HG02938 (cell line): Measurements from ENCODE around the gene SYCN.

Experiments
- ATAC-seq: cut with Tn5 transposase; IDR thresholded peaks from one replicate; pipeline ENCODE4 v1.9.1; 2021; ENCODE audit warnings: mild to moderate bottlenecking, moderate library complexity; ENCODE audit not compliant: unreplicated experiment

The SYCN gene

DNA sequence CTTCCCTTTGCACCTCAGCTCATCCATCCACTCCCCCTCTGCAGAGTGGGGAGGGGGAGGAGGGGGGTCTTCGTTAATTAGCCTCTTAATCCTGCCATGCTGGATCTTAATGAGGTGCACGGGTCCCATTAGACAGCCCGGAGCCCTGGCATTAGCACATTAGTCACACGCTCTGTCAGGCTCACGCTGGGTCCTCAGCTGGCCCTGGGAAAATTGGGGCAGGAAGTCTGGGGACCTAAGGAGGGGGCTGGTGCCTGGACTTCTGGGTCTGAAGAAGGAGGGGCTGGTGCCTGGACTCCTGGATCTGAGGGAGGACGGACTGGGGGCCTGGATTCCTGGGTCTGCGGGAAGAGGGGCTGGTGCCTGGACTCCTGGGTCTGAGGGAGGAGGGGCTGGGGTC is 7.7 kb downstream of the SYCN start:
- no peak for ATAC-seq

DNA sequence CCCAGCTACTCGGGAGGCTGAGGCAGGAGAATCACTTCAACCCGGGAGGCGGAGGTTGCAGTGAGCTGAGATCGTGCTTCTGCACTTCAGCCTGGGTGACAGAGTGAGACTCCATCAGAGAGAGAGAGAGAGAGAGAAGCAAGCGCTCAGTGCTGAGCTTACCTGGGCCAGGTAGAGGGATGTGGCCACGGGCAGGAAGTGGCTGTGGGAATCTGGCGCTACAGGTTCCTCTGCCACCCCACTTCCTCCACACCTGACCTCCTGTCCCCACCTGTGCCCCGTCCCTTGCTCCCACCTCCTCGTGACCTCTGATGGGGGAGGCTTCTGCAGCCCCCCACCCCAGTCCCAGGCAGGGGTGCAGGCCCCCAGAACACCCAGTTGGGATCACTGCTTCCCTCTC is 8.3 kb downstream of the SYCN start:
- no peak for ATAC-seq

DNA sequence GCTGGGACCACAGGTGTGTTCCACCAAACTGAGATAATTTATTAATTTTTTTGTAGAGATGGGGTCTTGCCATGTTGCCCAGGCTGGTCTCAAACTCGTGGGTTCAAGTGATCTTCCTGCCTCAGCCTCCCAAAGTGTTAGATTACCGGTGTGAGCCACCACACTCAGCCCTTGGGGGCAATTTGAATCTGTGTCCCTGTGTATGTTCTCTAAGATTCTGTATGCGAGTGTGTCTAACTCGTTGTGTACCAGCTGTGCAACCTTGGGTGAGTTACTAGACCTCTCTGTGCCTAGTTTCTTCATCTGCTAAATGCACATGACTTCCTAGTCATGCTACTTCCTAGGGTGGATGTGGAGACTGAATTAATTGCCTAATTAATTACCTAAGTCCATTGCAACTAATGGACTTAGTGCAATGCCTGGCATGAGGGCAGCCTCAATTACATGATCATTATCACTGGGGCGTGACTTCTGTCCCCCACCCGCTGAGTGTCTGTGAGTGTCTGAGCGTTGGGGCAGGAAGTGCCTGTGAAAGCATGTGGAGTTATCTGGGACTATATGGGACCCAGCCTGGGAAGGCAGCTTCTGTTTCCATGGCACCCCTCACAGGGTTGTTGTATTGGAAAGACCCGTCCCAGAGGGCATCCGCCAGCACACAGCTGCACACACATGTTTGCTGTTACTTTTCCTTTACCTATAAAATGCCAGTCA is 9.1 kb downstream of the SYCN start:
- no peak for ATAC-seq

DNA sequence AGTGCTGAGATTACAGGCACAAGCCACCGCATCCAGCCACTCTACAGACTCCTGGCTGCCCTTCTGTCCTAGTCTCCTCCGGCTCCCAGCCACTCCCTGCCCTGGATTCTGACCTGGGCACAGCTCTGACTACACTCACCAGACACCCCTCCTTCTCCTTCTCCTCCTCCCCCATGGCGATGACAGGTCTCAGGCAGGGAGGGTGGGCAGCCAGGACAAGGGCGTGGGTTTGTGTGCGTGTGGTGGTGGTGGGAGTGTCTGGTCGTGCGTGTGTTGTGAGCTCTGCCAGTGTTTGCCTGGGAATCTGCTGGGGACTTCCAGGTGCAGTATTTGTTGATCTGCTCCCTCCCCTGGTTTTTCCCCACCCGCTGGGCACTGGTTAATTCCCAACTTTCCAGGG is 10.3 kb downstream of the SYCN start:
- no peak for ATAC-seq

DNA sequence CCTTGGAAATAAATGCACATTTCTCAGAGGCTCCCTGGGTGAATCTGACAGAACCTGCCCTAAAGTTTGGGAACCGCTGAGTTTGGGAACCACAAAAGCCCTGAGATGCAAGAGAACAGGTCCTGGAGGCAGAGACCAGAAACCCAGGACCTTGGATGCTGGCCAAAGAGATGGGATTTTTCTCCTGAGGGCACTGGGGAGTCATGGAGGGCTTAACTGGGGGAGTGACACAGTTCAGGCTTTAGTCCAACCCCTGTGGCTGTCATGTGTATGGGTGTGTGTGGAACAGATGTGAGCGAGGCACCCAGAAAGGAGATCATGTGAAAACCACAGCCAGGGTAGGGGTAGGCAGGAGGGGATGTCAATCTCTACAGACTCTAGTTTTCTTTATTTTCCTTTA is 11.2 kb downstream of the SYCN start:
- no peak for ATAC-seq

DNA sequence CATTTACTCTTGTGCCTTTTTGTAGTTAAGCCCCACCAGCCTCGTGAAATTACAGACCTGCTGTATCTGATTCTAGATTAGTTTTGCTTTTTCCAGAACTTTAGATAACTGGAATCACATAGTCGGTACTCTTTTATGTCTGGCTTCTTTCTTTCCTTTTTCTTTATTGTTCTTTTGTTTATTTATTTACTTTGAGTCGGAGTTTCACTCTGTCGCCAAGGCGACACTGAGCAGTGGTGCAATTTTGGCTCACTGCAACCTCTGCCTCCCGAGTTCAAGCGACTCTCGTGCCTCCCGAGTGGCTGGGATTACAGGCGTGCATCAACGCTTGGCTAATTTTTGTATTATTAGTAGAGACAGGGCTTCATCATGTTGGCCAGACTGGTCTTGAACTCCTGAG is 13.3 kb downstream of the SYCN start:
- no peak for ATAC-seq

DNA sequence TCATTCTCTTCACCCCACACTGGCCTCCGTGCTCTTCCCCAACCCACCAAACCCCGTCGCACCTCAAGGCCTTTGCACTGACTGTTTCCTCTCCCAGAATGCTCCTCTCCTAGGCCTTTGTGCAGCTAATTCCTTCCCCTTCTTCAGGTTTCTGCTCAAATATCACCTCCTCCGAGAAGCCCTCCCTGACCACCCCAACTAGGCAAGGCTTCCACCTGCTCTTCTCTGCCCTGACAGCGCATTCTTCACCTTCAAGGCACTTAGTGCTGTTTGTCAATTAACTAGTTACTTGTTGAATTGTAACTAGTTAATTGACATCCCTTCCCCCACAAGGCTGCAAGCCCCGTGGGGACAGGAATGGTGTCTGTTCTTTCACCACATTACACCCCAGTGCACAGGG is 15.1 kb downstream of the SYCN start:
- no peak for ATAC-seq

DNA sequence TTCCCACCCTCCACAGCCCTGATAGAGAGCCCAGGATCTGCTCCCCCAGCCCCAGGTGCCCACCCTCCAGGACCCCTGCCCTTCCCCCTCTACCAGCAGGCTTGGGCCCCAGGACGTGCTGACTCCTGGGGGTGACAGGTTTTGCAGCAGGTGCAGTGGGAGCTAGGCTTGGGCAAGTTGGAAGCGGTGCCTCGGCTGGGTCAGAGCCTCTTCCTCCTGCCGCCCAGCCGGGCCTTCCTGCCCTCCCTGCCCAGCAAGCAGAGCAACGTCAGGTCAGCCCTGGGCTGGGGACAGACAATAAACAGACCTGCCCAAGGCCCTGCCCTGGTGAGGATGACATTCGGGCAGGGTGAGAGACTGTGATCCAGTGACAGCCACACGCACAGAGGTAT is 16.5 kb downstream of the SYCN start:
- no peak for ATAC-seq

DNA sequence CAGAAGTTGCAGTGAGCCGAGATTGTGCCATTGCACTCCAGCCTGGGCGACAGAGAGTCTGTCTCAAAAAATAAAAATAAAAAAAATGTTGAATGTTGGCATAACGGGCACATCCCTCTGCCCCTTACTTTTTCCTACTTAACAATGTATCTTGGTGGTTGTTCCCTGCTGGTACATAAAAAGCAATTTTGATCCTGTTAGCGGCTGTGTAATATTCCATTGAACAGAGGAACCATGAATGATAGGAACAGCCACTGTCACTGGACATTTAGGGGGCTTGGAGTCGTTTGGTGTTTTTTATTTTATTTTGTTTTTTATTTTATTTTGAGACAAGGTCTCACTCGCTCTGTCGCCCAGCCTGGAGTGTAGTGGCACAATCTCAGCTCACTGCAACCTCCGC is 17.7 kb downstream of the SYCN start:
- ATAC-seq = no peak

DNA sequence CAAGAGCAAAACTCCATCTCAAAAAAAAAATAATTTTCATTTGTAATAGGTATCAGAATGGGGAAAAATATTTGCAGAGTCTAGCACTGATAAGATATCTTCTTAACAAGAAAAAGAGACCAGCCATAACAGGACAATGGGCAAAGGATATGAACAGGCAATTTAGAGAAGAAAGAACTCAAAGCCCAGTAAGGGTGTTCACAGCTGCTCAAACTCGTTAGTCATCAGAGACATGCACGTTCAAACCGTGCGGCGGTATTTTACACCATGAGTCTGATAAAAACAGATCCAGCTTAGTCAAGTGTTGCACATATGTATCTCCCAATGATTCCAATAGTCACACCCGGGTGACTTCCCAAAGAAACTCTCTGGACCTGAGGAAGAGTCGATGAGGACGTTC is 21.0 kb downstream of the SYCN start:
- ATAC-seq = no peak

DNA sequence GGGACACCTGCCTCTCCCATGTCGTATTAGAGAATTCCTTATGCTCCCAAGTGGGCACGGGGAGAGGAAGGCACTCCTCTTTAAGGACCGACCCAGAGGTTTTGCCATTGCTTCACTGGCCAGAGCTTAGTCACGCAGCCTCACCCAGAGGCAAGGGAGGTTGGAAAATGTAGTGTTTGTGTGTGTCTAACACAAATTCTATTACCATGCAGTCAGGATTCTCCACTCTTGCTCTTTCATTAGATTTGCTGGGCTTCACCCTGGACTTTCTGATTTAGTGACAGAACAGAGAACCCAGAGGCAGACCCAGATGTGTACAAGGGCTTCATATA is 21.9 kb downstream of the SYCN start:
- ATAC-seq = no peak

DNA sequence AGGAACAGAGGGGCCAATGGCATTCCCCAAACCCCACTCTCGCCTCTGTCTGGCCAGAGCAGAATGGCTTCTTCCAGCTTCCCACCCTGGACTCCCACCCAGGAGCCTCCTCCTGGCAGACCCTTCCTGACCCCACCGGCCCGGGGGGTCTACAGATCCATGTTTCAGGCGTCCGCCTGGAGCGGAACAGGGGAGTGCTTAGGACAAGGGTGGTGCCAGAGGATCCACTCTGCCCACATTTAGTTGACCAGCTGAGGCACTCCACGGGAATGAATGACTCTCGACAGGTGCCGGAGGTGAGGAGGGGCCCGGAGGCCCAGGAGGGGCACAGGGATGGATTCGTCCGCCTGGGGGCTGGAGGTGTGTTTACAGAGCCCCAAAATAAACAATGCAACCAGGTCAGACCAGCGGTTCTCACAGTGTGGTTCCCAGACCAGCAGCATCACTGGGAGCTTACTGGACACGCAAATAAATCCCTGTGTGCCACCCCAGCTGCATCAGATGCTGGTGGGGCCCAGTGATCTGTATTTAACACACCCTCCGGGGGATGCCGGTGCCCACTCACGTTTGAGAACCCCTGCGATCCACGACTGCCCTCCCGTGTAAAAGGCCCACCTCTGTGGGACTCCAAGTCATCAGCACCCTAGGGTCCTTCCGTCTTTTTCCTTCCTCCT is 22.4 kb downstream of the SYCN start:
- no peak for ATAC-seq

DNA sequence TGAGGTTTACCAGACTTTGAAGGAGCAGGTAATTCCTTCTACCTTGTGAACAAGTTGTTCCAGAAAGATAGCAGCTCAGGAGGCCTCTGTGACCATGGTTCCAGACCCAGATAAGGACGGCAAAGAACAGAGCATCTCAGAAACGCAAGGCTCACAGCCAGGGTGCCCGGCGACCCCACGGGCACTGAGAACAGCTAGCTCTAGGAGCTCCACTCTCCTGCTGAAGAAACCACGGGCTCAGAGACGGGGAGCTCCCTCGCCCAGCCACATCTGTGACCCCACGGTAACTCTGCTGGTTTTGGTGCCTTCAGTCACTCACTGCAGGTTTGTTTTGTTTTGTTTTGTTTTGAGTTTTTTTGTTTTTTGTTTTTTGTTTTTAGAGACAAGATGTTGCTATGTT is 23.3 kb downstream of the SYCN start:
- ATAC-seq = no peak

DNA sequence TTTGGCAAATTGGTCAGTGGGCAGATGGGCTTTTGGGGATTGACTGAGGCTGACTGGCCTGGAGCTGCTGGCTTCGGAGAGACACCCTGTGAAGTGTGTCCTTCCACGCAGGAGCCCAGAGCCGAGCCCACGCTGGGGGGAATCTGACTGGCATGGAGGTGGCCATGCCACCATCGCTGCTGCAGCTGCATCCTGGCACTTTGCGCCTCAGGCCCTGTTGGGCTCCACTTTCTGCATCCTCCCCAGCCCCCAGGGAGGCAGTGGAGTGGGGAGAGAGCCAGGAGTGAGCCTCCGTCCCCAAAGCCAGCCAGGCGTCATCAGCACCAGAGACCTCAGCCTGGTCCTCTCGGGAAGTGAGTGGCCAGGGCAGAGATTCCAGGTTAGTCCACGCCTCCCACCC is 24.3 kb downstream of the SYCN start:
- no peak for ATAC-seq

DNA sequence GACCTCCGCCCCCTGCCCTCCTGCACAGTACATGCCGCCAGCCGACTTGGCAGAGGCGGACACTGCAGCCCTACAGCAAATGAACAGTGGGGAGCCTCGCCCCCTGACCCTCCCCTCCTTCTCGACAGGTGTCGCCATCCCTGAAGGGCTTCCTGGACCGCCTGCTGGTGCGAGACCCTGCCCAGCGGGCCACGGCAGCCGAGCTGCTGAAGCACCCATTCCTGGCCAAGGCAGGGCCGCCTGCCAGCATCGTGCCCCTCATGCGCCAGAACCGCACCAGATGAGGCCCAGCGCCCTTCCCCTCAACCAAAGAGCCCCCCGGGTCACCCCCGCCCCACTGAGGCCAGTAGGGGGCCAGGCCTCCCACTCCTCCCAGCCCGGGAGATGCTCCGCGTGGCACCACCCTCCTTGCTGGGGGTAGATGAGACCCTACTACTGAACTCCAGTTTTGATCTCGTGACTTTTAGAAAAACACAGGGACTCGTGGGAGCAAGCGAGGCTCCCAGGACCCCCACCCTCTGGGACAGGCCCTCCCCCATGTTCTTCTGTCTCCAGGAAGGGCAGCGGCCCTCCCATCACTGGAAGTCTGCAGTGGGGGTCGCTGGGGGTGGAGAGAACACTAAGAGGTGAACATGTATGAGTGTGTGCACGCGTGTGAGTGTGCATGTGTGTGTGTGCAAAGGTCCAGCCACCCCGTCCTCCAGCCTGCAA is 25.6 kb downstream of the SYCN start:
- ATAC-seq = no peak

DNA sequence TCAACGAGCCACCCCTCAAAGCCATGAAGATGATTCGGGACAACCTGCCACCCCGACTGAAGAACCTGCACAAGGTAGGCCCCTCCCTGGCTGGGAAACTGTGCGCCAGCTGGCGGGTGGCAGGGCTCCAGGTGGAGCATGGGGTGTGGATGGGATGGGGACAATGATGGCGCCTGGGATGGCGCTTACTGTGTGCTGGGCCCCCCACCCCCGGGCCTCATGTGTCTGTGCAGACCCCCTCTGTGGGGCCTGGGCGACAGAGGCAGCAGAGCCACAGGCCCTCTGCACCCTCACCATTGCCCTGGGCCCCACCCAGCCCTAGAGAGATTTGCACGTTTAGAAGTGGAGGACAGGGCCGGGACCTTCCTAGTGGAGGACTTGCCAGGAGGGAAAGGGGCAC is 26.3 kb downstream of the SYCN start:
- no peak for ATAC-seq

DNA sequence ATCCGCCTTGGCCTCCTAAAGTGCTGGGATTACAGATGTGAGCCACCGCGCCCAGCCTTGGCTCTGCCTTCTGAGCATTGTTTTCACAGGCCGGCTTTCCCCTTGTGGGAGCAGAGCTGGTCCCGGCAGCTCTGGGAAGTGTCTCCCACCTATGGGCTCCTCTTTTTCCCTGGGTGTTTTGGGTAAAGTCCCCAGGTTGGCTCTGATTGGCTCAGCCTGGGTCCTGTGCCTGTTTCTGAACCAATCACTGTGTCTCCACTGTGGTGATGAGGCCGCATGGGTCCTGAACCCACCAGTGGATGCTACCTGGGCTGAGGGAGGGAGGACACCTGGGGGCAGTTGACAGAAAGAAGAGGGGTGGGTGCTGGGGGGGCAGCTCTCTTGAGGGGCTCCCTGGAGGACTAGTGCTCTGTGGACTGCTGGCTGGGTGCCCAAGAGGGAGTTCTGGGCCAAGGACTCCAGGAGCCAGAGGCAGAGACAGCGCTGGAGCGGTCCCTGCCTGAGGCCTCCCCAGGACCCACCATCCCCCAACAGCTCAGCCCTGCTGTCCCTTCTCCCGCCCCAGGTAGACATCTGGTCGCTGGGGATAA is 26.9 kb downstream of the SYCN start:
- no peak for ATAC-seq

DNA sequence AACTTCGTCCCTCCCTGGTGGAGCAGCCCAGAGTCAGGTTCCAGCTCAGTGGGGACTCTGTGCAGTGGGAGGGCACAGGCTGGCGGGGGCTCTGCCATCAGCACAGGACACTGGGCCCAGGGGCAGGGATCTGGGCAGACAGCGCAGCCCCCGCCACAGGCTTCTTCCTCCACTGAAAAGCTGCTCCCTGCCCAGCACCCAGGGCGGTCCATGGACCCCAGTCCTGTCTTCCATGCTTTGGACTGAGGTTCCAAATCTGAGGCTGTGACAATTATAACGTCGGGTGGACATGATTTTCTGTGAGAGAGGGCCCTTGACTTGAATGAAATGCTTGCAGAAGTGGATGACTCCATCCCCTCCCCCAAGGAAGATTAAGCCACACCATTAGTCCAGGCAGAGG is 28.5 kb downstream of the SYCN start:
- no peak for ATAC-seq

DNA sequence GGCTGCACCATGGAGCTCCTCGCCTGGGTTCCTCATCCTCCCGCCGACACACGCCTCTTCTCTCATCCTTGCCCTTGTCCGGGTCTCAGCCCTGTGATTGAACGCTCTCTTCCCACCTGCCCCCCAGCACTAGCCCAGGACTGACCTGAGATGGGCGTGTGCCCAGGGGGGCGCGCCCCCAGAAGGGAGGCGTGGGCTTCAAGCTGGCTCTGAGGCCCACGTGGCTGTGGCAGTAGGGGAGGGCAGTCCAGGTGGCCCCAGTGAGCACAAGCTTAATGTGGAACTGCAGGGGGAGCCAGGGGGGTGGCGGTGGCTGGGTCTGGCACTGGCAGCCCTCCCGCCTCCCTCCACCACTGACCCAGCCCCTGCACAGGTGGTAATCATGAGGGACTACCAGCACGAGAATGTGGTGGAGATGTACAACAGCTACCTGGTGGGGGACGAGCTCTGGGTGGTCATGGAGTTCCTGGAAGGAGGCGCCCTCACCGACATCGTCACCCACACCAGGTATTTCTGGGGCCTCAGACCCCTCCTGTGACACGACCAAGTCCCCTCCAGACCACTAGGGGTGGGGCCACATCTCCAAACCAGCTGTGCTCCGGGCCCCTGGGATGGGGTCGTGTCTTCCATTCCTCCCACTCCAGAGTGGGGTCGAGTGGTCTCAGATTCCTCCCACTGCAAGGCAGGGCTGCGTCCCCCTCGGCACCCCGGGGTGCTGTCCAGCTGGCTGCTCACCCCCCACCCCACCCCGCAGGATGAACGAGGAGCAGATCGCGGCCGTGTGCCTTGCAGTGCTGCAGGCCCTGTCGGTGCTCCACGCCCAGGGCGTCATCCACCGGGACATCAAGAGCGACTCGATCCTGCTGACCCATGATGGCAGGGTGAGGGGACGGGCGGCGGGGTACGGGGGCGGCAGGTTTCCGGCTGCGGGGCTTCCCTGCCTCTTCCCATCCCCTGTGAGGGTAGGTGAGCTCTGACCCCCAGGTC is 29.2 kb downstream of the SYCN start:
- no peak for ATAC-seq

DNA sequence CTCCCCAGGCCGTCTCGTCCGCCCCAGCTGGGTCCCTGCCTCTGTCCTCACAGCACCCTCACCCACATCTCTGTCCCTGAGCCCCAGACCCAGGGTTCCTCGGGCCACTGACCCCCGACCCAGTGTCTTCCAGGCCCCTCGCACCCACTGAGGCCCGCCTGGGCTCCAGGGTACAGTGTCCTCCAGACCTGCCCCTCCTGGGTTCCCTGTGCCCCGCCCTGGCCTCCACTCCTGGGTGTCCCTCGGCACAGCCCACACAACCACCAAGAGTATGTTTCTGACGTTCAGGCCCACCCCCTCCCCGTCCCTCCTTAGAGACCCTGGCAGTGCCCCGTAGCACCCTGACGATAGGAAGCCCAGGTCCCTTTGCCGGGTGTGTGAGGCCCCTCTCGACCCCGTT is 29.9 kb downstream of the SYCN start:
- ATAC-seq = no peak

DNA sequence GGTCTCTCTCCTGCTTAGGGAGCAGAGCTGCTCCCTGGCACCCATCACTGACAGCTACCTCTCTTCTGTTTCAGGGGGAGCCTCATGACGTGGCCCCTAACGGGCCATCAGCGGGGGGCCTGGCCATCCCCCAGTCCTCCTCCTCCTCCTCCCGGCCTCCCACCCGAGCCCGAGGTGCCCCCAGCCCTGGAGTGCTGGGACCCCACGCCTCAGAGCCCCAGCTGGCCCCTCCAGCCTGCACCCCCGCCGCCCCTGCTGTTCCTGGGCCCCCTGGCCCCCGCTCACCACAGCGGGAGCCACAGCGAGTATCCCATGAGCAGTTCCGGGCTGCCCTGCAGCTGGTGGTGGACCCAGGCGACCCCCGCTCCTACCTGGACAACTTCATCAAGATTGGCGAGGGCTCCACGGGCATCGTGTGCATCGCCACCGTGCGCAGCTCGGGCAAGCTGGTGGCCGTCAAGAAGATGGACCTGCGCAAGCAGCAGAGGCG is 30.5 kb downstream of the SYCN start:
- no peak for ATAC-seq
